ENCODE data around the gene TAF1B.

DNA sequence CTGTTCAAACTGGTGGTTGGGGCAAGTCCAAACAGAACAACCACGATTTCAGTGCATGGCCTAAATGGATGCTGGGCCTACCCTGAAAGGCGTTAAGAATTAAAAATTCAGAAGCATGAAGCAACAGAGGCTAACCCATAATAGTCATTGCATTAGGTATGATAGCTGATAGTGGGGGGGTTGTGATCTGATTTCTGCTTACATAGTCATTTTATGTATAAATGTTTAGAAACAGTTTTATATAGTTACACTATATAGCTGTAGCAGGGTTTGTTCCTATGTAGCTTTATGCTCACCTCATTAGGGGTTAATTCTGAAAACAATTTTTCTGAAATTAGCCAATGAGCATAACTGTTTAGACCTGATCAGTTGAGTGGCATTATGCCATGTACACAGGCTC is 9.6 kb downstream of the TAF1B start:
- TF ChIP-seq, protein P1, sequence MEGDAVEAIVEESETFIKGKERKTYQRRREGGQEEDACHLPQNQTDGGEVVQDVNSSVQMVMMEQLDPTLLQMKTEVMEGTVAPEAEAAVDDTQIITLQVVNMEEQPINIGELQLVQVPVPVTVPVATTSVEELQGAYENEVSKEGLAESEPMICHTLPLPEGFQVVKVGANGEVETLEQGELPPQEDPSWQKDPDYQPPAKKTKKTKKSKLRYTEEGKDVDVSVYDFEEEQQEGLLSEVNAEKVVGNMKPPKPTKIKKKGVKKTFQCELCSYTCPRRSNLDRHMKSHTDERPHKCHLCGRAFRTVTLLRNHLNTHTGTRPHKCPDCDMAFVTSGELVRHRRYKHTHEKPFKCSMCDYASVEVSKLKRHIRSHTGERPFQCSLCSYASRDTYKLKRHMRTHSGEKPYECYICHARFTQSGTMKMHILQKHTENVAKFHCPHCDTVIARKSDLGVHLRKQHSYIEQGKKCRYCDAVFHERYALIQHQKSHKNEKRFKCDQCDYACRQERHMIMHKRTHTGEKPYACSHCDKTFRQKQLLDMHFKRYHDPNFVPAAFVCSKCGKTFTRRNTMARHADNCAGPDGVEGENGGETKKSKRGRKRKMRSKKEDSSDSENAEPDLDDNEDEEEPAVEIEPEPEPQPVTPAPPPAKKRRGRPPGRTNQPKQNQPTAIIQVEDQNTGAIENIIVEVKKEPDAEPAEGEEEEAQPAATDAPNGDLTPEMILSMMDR (IDR thresholded peaks at IDR 0.05) = no peak
- TF ChIP-seq ZFX (IDR thresholded peaks at IDR 0.05; ENCODE audit: borderline replicate concordance) = no peak
